GM19452 (cell line): ENCODE data around the gene SLC23A2.

Experiments
- ATAC-seq: cut with Tn5 transposase; IDR thresholded peaks from one replicate; pipeline ENCODE4 v1.9.1; 2021; ENCODE audit not compliant: unreplicated experiment

Gene SLC23A2

GRCh38 chr20:4910951-4911350, 90.4 kb downstream of the SLC23A2 start:
- ATAC-seq: no peak

GRCh38 chr20:4905613-4906012, 95.7 kb downstream of the SLC23A2 start:
- ATAC-seq: no peak

- no peak for ATAC-seq
Measured at GRCh38 chr20:4905195-4905594, 96.1 kb downstream of the SLC23A2 start.

- ATAC-seq: no peak
Measured at GRCh38 chr20:4904127-4904860, 97.0 kb downstream of the SLC23A2 start.

- ATAC-seq: no peak
Measured at GRCh38 chr20:4902788-4903187, 98.5 kb downstream of the SLC23A2 start.

- ATAC-seq: no peak
Measured at GRCh38 chr20:4901031-4901818, 100.1 kb downstream of the SLC23A2 start.

- ATAC-seq: no peak
Measured at GRCh38 chr20:4898282-4899244, 102.7 kb downstream of the SLC23A2 start.

- ATAC-seq: no peak
Measured at GRCh38 chr20:4897600-4897999, 103.7 kb downstream of the SLC23A2 start.

GRCh38 chr20:4896971-4897497, 104.3 kb downstream of the SLC23A2 start:
- no peak for ATAC-seq

- no peak for ATAC-seq
Measured at GRCh38 chr20:4896119-4896702, 105.1 kb downstream of the SLC23A2 start.

GRCh38 chr20:4894981-4895381, 106.3 kb downstream of the SLC23A2 start:
- ATAC-seq: no peak

- no peak for ATAC-seq
Measured at GRCh38 chr20:4894409-4894808, 106.9 kb downstream of the SLC23A2 start.

- ATAC-seq: no peak
Measured at GRCh38 chr20:4893709-4894108, 107.6 kb downstream of the SLC23A2 start.

GRCh38 chr20:4891997-4892396, 109.3 kb downstream of the SLC23A2 start:
- no peak for ATAC-seq

GRCh38 chr20:4891190-4891763, 110.0 kb downstream of the SLC23A2 start:
- no peak for ATAC-seq

- ATAC-seq: no peak
Measured at GRCh38 chr20:4889446-4889845, 111.9 kb downstream of the SLC23A2 start.

- no peak for ATAC-seq
Measured at GRCh38 chr20:4887586-4887985, 113.7 kb downstream of the SLC23A2 start.

GRCh38 chr20:4886771-4887527, 114.4 kb downstream of the SLC23A2 start:
- ATAC-seq: no peak

- no peak for ATAC-seq
Measured at GRCh38 chr20:4885877-4886276, 115.4 kb downstream of the SLC23A2 start.

GRCh38 chr20:4883546-4883945, 117.8 kb downstream of the SLC23A2 start:
- no peak for ATAC-seq
